ENCODE measurements around the gene PALM2AKAP2. TPM values are rescaled to one million over a fixed set of nuclear protein-coding genes. Genes with fewer than 3 reads are reported as not detected.

PALM2AKAP2 gene
- total RNA-seq, 1 donor from 2014 or later = not detected

GRCh38 chr9:109789971-109790370 lies 10.0 kb downstream of the PALM2AKAP2 start:
- Mint-ChIP-seq H3K27ac (no peak overlapping the region), H3K4me3 (no peak overlapping the region), H3K36me3 (ENCODE audit: low read depth) (no peaks in the 10 kb centered on the region), H3K4me1 (no peaks in the 10 kb centered on the region), H3K27me3 (peaks cover 15% of the 10 kb centered on the region), H3K9me3 (no peaks in the 10 kb centered on the region)
- POLR2A ChIA-PET = no interaction called here
- intact Hi-C loops (cut with micrococcal nuclease) = no loop called here
- CTCF ChIA-PET = no interaction called here
- ATAC-seq (ENCODE audit: low read depth) (no peak), DNase-seq (no peak)
- TF ChIP-seq CTCF (IDR thresholded peaks at IDR 0.05) = no peak

- TF ChIP-seq CTCF (IDR thresholded peaks at IDR 0.05) = no peak
- no peaks in the 10 kb centered on the region for H3K9me3 Mint-ChIP-seq
- POLR2A ChIA-PET = no interaction called here
- no peaks in the 10 kb centered on the region for H3K4me1 Mint-ChIP-seq
- no peak overlapping the region for H3K4me3 Mint-ChIP-seq
- peaks cover 10% of the 10 kb centered on the region for H3K27me3 Mint-ChIP-seq
- intact Hi-C loops (cut with micrococcal nuclease) = no loop called here
- ATAC-seq (ENCODE audit: low read depth) (no peak), DNase-seq (no peak)
- no peak overlapping the region for H3K27ac Mint-ChIP-seq
- no peaks in the 10 kb centered on the region for H3K36me3 Mint-ChIP-seq (ENCODE audit: low read depth)
- CTCF ChIA-PET = no interaction called here
These were observed 11.1 kb downstream of the PALM2AKAP2 start for GRCh38 chr9:109791003-109791677.

GRCh38 chr9:109791747-109792146 lies 11.7 kb downstream of the PALM2AKAP2 start:
- H3K4me3 Mint-ChIP-seq = no peak overlapping the region
- no peaks in the 10 kb centered on the region for H3K9me3 Mint-ChIP-seq
- no peak for ATAC-seq (ENCODE audit: low read depth)
- intact Hi-C loops (cut with micrococcal nuclease) = no loop called here
- no peak for TF ChIP-seq CTCF (IDR thresholded peaks at IDR 0.05)
- POLR2A ChIA-PET = no interaction called here
- CTCF ChIA-PET = no interaction called here
- no peaks in the 10 kb centered on the region for H3K4me1 Mint-ChIP-seq
- no peak for DNase-seq
- H3K27ac Mint-ChIP-seq = no peak overlapping the region
- no peaks in the 10 kb centered on the region for H3K36me3 Mint-ChIP-seq (ENCODE audit: low read depth)
- H3K27me3 Mint-ChIP-seq = peaks cover 10% of the 10 kb centered on the region

- DNase-seq (no peak), ATAC-seq (ENCODE audit: low read depth) (no peak)
- Mint-ChIP-seq H3K36me3 (ENCODE audit: low read depth) (no peaks in the 10 kb centered on the region), H3K27ac (no peak overlapping the region), H3K4me3 (no peak overlapping the region), H3K4me1 (no peaks in the 10 kb centered on the region), H3K9me3 (no peaks in the 10 kb centered on the region), H3K27me3 (peaks cover 8% of the 10 kb centered on the region)
- intact Hi-C loops (cut with micrococcal nuclease) = no loop called here
- TF ChIP-seq CTCF (IDR thresholded peaks at IDR 0.05) = no peak
- CTCF ChIA-PET = no interaction called here
- POLR2A ChIA-PET = no interaction called here
These were observed 13.1 kb downstream of the PALM2AKAP2 start for GRCh38 chr9:109792951-109793546.

GRCh38 chr9:109793921-109794320 lies 13.9 kb downstream of the PALM2AKAP2 start:
- ChIA-PET CTCF (no interaction called here), POLR2A (no interaction called here)
- Mint-ChIP-seq H3K4me1 (no peaks in the 10 kb centered on the region), H3K27ac (no peak overlapping the region), H3K36me3 (ENCODE audit: low read depth) (no peaks in the 10 kb centered on the region), H3K9me3 (no peaks in the 10 kb centered on the region), H3K4me3 (no peak overlapping the region), H3K27me3 (peaks cover 8% of the 10 kb centered on the region)
- no peak for TF ChIP-seq CTCF (IDR thresholded peaks at IDR 0.05)
- ATAC-seq (ENCODE audit: low read depth) = no peak
- intact Hi-C loops (cut with micrococcal nuclease) = no loop called here
- no peak for DNase-seq
